NCI-H1105 treated with DMSO at 0.1 percent for 48 hours (cell line): ENCODE data around the gene AMDHD2.
A peak's percentile ranks its signal among the peaks of the same experiment; 100 is the strongest.
"Not testable (repeated sequence)": the region's sequence is repeated elsewhere in the genome, so short reads cannot be mapped to it uniquely, and the experiment has no call there.

Experiments used
- DNase-seq: peaks from one replicate; lab custom pipeline; 2025; lab: John Stamatoyannopoulos, UW

Gene AMDHD2

DNA sequence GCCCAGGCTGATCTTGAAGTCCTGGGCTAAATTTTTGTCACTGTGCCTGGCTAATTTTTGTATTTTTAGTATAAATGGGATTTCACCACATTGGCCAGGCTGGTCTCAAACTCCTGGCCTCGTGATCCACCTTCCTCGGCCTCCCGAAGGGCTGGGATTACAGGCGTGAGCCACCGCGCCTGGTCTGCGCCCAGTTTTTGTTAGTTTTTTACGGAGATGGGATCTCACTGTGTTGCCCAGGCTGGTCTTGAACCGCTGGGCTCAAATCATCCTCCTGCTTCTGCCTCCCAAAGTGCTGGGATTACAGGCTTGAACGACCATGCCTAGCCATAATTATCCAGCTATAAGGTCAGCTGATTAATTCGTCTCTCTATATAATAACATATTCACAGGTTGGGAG, 13.7 kb downstream of the AMDHD2 start:
- DNase-seq, result no peak

GRCh38 chr16:2534335-2534734, 14.2 kb downstream of the AMDHD2 start:
- not testable (repeated sequence) for DNase-seq

DNA sequence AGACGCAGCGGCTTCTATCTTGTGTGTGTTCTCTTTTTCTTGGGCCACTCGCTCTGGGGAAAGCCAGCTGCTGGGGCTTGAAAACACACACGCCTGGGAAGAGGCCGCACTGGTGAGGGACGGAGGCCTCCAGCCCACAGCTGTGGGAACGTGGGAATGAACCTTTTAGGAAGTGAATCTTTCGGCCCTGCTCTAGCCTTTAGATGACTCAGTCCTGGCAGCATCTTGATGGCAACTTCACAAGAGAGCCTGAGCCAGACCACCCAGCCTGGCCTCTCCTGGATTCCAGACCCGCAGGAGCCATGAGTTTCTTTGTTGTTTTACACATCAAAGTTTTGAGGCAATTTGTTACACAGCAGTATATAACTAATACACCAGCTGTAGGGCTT, 15.4 kb downstream of the AMDHD2 start:
- DNase-seq, result no peak

GRCh38 chr16:2537451-2538379, 17.5 kb downstream of the AMDHD2 start, which contains the start of gene PDPK1:
PDPK1 (plus strand) TSS chr16:2538021; CDS start chr16:2538113, 92 bp downstream.
- DNase-seq, result peak; percentile 74

- not testable (repeated sequence) for DNase-seq
Measured at GRCh38 chr16:2539192-2539844, 19.1 kb downstream of the AMDHD2 start.

DNA sequence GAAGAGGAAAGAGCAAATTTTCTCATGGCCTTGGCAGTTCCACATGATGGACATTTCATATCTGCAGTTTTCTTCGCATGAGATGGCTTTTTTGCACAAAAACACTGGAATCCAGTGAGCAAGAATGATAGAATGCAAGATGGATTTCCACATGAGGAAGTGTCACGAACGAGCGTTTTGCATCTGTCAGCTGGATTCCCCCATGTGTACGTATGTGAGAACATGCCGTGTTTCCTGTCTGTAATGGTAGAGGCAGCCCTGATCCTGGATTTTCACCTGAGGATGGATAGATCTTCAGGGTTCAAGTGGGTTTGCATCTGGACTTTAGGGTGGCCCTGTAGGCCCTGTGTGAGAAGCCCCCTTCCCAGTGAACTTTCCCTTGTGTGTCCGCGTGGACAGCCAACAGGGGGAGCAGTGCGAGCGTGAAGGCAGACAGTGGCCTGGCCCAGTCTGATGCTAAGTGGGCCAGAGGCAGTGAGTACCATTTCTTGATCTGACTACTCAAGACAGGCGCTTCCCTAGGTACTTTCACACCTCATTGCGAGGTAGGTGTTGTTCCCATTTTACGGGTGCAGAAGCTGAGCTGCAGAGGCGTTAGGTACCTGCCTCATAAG, 19.8 kb downstream of the AMDHD2 start:
- not testable (repeated sequence) for DNase-seq

DNA sequence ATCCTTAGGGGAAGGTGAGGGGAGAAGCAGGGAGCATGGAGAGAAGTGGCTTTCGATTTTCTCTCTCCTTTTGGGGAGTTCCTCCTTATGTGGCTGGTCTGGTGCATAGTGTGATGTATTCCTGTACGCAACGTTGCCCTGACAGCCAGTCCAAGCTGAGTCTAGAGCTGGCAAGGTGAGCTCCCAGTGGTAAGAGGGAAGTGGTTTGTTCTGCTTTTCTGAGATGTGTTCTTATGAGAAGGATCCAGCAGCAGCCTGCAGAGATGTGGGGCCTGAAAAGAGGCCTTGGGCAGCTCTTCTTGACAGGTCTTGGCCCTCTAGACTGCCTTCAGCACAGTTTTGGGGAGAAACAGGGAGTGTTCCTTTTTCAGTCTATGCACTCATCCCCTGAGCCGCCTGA, 20.7 kb downstream of the AMDHD2 start:
- DNase-seq, result not testable (repeated sequence)

DNA sequence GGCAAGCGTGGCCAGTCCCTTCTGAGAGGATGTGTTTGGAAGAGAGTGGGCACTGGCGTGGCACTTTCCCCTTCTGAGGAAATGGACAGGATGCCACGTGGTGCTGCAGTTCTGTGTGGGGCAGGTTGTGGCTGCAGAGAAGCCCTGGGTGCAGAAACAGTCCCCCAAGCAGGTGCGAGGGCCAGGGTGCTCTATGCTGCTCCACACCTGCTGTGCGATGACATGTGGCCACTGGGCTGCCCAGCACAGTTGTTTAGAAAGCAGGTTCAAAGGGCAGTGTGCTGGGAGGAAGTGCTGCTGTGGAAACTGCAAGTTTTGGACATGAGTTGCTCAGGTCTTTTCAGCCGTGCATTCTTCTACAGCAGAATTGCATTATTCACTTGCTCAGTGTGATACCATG, 21.2 kb downstream of the AMDHD2 start:
- DNase-seq, result not testable (repeated sequence)

DNA sequence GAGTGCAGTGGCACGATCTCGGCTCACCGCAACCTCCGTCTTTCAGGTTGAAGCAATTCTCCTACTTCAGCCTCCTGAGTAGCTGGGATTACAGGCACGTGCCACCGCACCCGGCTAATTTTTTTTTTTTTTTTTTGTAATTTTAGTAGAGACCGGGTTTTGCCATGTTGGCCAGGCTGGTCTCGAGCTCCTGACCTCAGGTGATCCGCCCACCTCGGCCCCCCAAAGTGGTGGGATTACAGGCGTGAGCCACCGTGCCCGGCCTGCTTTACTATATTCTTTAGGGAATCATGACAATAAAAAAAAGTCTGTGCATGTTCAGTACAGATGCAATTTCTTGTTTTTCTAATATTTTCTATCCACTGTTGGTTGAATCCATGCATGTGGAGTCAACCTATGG, 23.6 kb downstream of the AMDHD2 start:
- not testable (repeated sequence) for DNase-seq

- DNase-seq, result not testable (repeated sequence)
Measured at GRCh38 chr16:2550283-2550878, 30.2 kb downstream of the AMDHD2 start.

DNA sequence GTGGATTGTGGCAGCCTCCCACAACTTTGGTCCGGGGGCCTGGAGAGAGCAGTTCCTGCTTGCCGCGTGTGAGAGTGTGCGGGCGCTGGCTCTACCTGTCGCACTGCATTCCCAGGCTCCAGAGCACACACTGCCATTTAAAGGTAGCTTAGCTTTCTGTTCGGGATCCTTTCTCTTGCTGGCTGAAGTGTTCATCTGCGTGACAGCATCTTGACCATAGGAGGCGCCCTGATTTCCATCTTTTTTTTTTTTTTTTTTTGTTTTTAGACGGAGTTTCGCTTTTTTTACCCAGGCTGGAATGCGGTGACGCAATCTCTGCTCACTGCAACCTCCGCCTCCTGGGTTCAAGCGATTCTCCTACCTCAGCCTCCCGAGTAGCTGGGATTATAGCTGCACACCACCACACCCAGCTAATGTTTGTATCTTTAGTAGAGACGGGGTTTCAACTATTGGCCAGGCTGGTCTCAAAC, 31.3 kb downstream of the AMDHD2 start:
- DNase-seq, result not testable (repeated sequence)

DNA sequence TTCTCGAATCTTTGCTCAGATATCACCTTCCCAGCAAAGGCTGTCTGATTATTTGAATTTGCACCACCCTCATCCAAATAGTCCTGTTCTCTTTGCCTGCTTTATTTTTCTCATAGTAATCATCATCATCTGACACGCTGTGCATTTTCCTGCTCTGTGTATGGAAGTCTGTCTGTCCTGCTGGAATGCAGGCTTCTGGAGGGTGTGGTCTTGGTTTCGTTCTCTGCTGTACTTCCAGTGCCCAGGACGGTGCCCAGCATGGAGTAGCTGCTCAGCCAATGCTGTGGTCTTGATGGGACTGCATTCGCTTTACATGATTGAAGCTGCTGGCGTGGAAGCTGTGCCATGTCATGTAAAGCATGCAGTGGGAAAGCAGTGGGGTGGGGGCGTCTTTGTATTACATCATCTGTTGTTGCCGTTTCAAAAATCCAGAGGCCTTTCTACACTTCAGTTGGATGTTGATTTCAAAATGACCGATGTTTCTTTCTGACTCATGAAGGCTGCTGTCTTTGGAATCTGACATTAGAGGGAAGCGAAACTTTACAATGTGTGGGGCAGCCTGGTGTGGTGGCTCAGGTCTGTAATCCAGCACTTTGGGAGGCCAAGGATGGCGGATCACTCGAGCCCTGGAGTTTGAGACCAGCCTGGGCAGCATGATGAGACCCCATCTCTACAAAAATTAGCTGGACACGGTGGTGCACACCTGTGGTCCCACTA, 34.7 kb downstream of the AMDHD2 start:
- DNase-seq, result not testable (repeated sequence)

DNA sequence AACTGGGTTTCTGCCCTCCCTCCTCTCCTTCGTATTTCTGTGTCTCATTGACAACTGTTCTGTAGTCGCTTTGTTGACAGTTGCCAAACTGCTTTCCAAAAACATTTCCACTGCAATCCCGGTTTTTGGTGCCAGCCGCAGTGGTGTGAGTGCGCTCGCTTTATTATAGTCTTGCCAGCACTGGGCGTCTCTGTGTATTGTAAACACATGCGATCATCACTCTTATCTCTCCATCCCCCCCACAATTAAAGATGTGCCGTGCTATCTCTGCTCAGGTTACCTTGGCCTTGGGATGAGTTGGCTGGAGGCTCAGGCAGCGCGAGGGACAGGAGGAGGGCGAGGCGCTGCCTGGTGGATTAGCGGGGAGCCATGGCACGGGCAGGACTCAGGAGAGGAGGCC, 37.0 kb downstream of the AMDHD2 start:
- not testable (repeated sequence) for DNase-seq

DNA sequence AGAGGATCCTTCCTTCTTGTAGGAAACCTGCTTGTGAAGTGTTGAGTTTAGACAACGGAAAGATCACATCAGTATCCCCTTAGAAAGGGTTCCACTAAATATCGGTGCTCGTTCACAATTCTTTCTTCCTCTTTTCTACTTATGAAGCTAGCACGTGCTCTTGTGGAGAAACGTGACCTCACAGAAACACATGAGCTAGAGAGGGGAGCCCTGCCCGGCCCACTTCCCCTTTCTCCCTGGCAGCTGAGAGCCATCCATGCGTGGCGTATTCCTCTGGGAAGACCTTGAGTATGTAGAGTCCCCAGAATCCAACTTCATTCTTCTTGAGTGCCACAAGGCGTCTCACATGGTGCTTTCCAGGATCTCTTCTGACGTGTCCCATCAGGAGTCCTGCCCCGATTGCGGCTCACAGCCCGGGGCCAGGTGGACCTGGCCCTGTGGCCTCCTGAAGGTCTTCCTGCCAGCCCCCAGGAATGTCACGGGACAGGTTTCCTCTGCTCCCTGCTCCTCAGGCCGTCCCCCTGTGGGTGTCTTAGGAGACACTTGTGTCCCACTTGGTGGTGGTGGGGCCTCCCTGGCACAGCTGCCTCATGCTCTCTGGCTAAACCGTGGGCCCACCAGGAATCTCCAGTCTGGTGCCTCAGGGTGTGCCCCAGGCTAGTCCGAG, 40.1 kb downstream of the AMDHD2 start:
- not testable (repeated sequence) for DNase-seq

GRCh38 chr16:2560798-2561133, 40.6 kb downstream of the AMDHD2 start:
- DNase-seq, result not testable (repeated sequence)

- not testable (repeated sequence) for DNase-seq
Measured at GRCh38 chr16:2567506-2567905, 47.3 kb downstream of the AMDHD2 start.

GRCh38 chr16:2568573-2568972, 48.4 kb downstream of the AMDHD2 start:
- DNase-seq, result not testable (repeated sequence)

GRCh38 chr16:2572704-2573103, 52.5 kb downstream of the AMDHD2 start:
- not testable (repeated sequence) for DNase-seq

- not testable (repeated sequence) for DNase-seq
Measured at GRCh38 chr16:2575839-2576238, 55.7 kb downstream of the AMDHD2 start.

DNA sequence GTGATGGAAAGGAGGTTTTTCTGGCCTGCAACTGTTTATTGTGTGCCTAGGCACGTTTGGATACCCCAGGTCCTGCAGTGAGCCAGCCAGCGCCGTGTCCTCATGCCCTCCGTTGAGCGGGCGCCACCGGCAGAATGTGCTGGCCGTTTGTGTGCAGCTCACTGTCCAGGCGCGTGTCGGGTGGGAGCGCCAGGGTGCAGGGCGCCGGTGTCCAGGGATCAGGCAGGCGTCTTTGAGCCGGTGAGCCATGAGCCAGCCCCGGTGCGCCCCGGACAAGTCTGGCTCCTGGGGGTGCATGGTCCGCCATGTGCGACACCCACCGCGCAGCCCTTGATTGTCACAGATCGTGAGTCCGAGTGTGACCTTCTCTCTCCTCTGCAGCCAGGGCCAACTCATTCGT, 56.9 kb downstream of the AMDHD2 start:
- not testable (repeated sequence) for DNase-seq

DNA sequence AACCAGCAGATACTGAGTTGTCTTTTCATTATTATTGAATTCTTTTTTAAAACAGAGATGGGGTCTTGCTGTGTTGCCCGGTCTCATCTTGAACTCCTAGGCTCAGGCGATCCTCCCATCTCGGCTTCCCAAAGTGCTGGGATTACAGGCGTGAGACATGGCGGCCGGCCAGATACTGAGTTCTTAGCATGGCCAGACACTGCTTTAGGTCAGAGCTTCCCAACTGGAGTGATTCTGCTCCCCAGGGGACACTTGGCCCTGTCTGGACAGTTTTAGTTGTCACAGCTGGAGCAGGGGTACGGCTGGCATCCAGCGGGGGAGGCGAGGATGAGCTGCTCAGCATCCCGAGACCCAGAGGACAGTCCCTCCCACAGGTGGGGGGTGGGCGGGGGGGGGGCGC, 58.7 kb downstream of the AMDHD2 start:
- not testable (repeated sequence) for DNase-seq
